Mucosa of descending colon (tissue), 3 donors: ENCODE measurements around the gene ADAM11. TPM values are rescaled to one million over a fixed set of nuclear protein-coding genes. Genes with fewer than 3 reads are reported as not detected.
"Not testable (repeated sequence)": the region's sequence is repeated elsewhere in the genome, so short reads cannot be mapped to it uniquely, and the experiment has no call there.

Experiments used
- ATAC-seq: fragments of 200-7000 bp; cut with Tn5 transposase; one replicate; pipeline ENCODE4 v1.9.1; 2020; ENCODE audit warnings: mild to moderate bottlenecking, moderate library complexity
- DNase-seq, 3 donors: peaks; one replicate each; pipeline ENCODE4 v3.0.0-alpha.2; 2020
- H3K36me3 ChIP-seq: fragments of 200-600 bp; one replicate; pipeline ENCODE4 v1.8.0; 2021; ENCODE audit warnings: low read depth, mild to moderate bottlenecking
- H3K4me1 ChIP-seq: fragments of 200-600 bp; one replicate; pipeline ENCODE4 v1.8.0; 2021; ENCODE audit warnings: low read depth, mild to moderate bottlenecking
- H3K4me3 ChIP-seq: fragments of 200-600 bp; one replicate; pipeline ENCODE4 v1.8.0; 2021; ENCODE audit warnings: mild to moderate bottlenecking
- H3K9me3 ChIP-seq: fragments of 200-600 bp; one replicate; pipeline ENCODE4 v1.8.0; 2021; ENCODE audit warnings: mild to moderate bottlenecking
- CTCF ChIP-seq: fragments of 200-600 bp; IDR thresholded peaks from one replicate; pipeline ENCODE4 v1.8.0; 2022; ENCODE audit warnings: antibody characterized with exemption, mild to moderate bottlenecking
- intact Hi-C, 2 donors: fragments of 100-400 bp; cut with DNase I in 1 of 2; cut with micrococcal nuclease in 1 of 2; formaldehyde crosslinking; loops; one replicate each; pipeline versions ENCODE4 v1.11.0 to v1.11.1; 2022; cut with DNase I, micrococcal nuclease
- total RNA-seq, 3 donors: library from RNA; stranded (reverse); fragmentation: NEBNext Ultra II Directional in 2 of 3; extraction: Animal tissue kit (Norgen Biotek cat#: 25700) in 2 of 3; gene quantifications; one replicate each; pipeline versions ENCODE4 v1.2.1 to v1.2.4, GENCODE V29; 2021 to 2023
- donor health status: DM: no; HTN: no; CAD: no; lungs with moderate emphysema.
- donor health status: DM: no; HTN: no; CAD: no.
- donor health status: DM: no; HTN: yes; CAD: no.

Gene ADAM11
- total RNA-seq, 3 donors from 2014 or later = 0.17 to 4.7 TPM; not detected in 1

GRCh38 chr17:44752953-44753861 lies 5.6 kb upstream of the ADAM11 start:
- Histone ChIP-seq H3K4me3 (no peak overlapping the region), H3K4me1 (no peaks in the 10 kb centered on the region), H3K9me3 (no peaks in the 10 kb centered on the region), H3K36me3 (no peaks in the 10 kb centered on the region)
- DNase-seq (no peak), ATAC-seq (no peak)
- TF ChIP-seq CTCF = no peak
- intact Hi-C loops = no loop called here

GRCh38 chr17:44754276-44754675 lies 4.5 kb upstream of the ADAM11 start:
- peaks cover 3% of the 10 kb centered on the region for H3K4me1 ChIP-seq
- H3K4me3 ChIP-seq = no peak overlapping the region
- H3K9me3 ChIP-seq = no peaks in the 10 kb centered on the region
- TF ChIP-seq CTCF = no peak
- no peaks in the 10 kb centered on the region for H3K36me3 ChIP-seq
- intact Hi-C loops = no loop called here
- DNase-seq (no peak), ATAC-seq (no peak)

GRCh38 chr17:44755180-44755579 lies 3.6 kb upstream of the ADAM11 start:
- H3K4me3 ChIP-seq, H3K9me3 ChIP-seq, H3K36me3 ChIP-seq, ATAC-seq, intact Hi-C loops, H3K4me1 ChIP-seq, DNase-seq: not testable (repeated sequence)

- Histone ChIP-seq H3K36me3 (no peaks in the 10 kb centered on the region), H3K4me3 (no peak overlapping the region), H3K4me1 (peaks cover 8% of the 10 kb centered on the region), H3K9me3 (no peaks in the 10 kb centered on the region)
- intact Hi-C loops = no loop called here
- DNase-seq (no peak), ATAC-seq (no peak)
- no peak for TF ChIP-seq CTCF
These were observed 1.5 kb upstream of the ADAM11 start for GRCh38 chr17:44757045-44757917.

GRCh38 chr17:44757918-44758413 lies 822 bp upstream of the ADAM11 start:
- Histone ChIP-seq H3K4me1 (peaks cover 8% of the 10 kb centered on the region), H3K9me3 (no peaks in the 10 kb centered on the region), H3K4me3 (no peak overlapping the region), H3K36me3 (no peaks in the 10 kb centered on the region)
- intact Hi-C loops = no loop called here
- TF ChIP-seq CTCF = no peak
- ATAC-seq = no peak
- no peak for DNase-seq
